Thymus (tissue), 11 donors: Measurements from ENCODE around the gene TMEM179. TPM values are rescaled to one million over a fixed set of nuclear protein-coding genes. Genes with fewer than 3 reads are reported as not detected.

ENCODE experiments used
- DNase-seq, 9 donors: peaks; one replicate each; pipeline ENCODE4 v3.0.0-alpha.2; 2013; ENCODE audit warnings: low spot score in 9 of 9, low read depth in 6 of 9, missing footprints in 1 of 9
- H3K27ac ChIP-seq, 2 donors: one replicate each; pipeline ENCODE4 v1.5.1; 2013; ENCODE audit warnings: control low read depth in 1 of 2, low read depth in 1 of 2, low read length in 1 of 2, mild to moderate bottlenecking in 1 of 2, moderate library complexity in 1 of 2
- H3K27me3 ChIP-seq, 2 donors: one replicate each; pipeline ENCODE4 v1.5.1; 2013; ENCODE audit warnings: low read length in 1 of 2; ENCODE audit not compliant: control insufficient read depth in 2 of 2, insufficient read depth in 1 of 2
- H3K36me3 ChIP-seq, 2 donors: one replicate each; pipeline ENCODE4 v1.5.1; 2013; ENCODE audit warnings: low read length in 1 of 2, mild to moderate bottlenecking in 1 of 2, moderate library complexity in 1 of 2; ENCODE audit not compliant: control insufficient read depth in 2 of 2, insufficient read depth in 2 of 2
- H3K4me1 ChIP-seq, 2 donors: one replicate each; pipeline ENCODE4 v1.5.1; 2013; ENCODE audit warnings: low read length in 2 of 2; ENCODE audit not compliant: control insufficient read depth in 2 of 2, insufficient read depth in 2 of 2
- H3K4me3 ChIP-seq, 2 donors: one replicate each; pipeline ENCODE4 v1.5.1; 2013; ENCODE audit warnings: low read length in 2 of 2, control low read depth in 1 of 2, mild to moderate bottlenecking in 1 of 2
- H3K9me3 ChIP-seq, 2 donors: one replicate each; pipeline ENCODE4 v1.5.1; 2013; ENCODE audit warnings: low read length in 1 of 2, mild to moderate bottlenecking in 1 of 2; ENCODE audit not compliant: control insufficient read depth in 2 of 2, insufficient read depth in 1 of 2
- WGBS: extraction: QIAGEN DNeasy Blood & Tissue Kit; methylation state at CpG from one replicate; pipeline ENCODE4 v1.1.7; 2013; 5-methylcytosine and 5-hydroxymethylcytosine counted together
- polyA plus RNA-seq: library from polyadenylated mRNA; stranded (reverse); fragments of 200-250 nt; gene quantifications from one replicate; pipeline ENCODE4 v1.2.3, GENCODE V29; 2013
- total RNA-seq: library from RNA; stranded (reverse); fragments of 120-200 nt; gene quantifications from one replicate; pipeline ENCODE4 v1.2.4, GENCODE V29; 2013
- donor health status: healthy.

TMEM179 gene
- total and polyA plus RNA-seq, 2 donors = 0.09 to 0.23 TPM

DNA sequence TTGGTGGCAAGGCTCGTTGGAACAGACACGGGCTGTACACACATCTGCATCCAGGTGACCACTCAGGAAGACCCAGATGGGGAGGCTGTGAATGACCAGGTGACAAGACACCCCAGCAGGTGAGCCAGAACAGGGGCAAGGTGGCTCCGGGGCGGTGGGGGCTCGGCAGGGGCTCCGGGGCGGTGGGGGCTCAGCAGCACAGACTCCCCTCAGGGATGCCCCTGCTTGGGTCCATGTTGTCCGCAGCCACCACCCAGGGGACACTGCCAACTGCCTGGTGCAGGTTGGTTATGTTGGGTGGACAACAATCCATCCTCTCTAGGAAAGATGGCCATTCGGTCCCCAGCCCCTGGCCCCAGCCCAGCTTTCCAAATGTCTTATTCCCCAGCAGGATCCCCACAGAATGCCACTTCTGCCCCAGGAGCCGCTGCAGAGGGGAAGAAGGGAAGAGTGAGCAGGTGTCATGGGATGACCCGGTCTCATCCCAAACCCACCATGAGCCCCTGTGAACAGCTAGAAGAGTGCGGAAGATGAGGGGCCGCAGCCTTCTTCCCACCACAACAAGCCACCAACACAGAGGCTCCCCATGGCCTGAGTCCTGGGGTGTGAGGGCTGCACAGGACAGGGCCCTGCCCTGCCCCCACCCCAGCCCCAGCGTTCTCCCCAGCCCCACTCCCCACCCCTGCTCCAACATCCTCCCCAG, 56.4 kb downstream of the TMEM179 start:
- H3K9me3 ChIP-seq = no peaks in the 10 kb centered on the region
- no peak overlapping the region for H3K4me3 ChIP-seq
- peaks cover 0 to 5% of the 10 kb centered on the region in 2 donors for H3K27me3 ChIP-seq
- no peaks in the 10 kb centered on the region for H3K36me3 ChIP-seq
- H3K27ac ChIP-seq = no peak overlapping the region
- 84% methylated on average over 14 of the region's 14 CpGs for WGBS
- no peaks in the 10 kb centered on the region for H3K4me1 ChIP-seq
- DNase-seq = no peak

DNA sequence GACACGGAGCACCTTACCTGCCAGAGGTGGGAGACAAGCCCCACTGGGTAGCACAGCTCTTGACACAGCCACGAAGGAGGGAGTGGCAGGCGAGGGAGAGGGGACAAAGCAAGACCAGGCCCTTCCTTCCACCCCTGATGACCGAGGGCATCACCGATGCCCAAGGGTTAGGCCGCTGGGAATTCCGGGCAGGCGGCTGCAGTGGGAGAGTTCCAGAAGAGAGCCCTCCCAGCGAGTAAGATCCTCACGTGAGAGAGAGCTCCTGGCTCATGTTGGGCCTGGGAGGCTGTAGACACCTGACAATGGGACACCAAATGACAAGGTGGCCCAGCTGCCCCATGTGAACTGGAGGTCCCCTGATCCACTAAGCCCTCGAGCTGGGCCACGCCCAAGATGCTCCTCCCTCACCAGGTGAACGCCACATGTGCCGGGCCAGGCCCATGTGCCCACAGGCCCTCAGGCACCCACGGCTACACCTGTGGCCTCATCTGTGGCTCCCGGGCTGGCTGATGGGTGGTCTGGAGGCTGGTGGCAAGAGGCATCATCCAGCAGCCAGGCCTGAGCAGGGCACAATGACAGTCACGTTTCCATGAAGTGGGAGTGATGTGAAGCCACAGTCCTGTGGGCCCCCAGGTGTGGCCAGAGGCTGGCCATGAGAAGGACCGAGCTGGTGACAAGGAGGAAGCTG, 57.1 kb downstream of the TMEM179 start:
- DNase-seq = no peak
- 90% methylated on average over 18 of the region's 18 CpGs for WGBS
- Histone ChIP-seq H3K4me1 (no peaks in the 10 kb centered on the region), H3K9me3 (no peaks in the 10 kb centered on the region), H3K36me3 (no peaks in the 10 kb centered on the region), H3K27ac (no peak overlapping the region), H3K4me3 (no peak overlapping the region), H3K27me3 (peaks cover 0 to 7% of the 10 kb centered on the region in 2 donors)

DNA sequence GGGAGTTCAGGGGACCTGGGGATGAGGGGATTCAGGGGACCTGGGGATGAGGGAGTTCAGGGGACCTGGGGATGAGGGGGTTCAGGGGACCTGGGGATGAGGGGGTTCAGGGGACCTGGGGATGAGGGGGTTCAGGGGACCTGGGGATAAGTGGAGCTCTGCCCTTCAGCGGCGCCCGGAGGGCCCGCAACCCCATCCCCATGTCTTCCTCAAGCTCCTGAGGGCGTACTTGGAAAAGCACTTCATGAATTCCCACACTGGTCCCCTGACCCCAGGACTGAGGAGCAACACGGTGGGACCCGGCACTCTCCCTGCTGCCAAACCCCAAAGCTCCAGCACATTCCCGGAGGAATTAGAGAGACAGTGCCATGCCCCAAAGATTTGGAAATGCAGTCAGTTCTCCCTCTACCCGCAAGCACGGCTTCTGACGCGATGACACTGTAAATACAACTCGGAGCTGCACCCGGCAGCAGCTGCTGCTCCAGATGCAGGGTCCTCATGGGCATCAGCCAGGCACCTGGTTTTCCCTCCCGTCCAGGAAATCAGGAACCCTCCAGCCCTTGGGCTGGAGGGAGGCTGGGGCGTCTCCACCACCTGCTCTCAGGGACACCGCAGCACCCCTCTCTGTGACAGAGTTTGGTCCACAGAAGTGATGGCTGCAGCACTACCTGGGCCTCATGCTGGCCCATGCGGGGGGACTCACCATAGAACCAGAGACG, 57.8 kb downstream of the TMEM179 start:
- H3K27ac ChIP-seq = no peak overlapping the region
- WGBS = 89% methylated on average over 19 of the region's 19 CpGs
- no peaks in the 10 kb centered on the region for H3K4me1 ChIP-seq
- peaks cover 0 to 7% of the 10 kb centered on the region in 2 donors for H3K27me3 ChIP-seq
- no peak overlapping the region for H3K4me3 ChIP-seq
- no peak for DNase-seq
- no peaks in the 10 kb centered on the region for H3K36me3 ChIP-seq
- H3K9me3 ChIP-seq = no peaks in the 10 kb centered on the region

DNA sequence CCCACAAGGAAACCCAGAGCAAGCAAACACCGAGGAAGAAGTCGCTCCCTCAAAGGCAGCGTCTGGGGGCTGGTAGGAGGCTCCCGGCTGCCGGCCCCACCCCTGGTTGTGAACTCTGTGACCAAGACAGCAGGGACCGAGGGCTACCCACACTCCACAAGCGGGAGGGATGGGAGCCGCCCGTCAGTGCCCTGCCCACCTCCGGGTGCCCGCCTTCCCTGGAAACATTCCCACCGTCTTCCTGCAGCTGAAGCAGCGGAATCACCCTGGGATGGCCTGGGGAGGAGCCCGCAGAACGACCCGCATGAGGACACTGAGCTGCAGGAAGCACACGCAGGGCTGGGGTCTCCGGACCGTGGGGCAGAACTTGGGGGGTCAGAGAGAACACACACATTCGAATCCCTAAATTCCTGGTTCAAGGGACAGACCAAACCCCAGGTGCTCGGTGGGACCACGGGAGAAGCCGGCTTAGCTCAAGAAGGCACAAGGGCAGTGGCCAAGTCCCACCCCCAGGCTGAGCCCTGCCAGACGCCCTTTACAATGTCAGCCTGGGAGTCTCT, 58.5 kb downstream of the TMEM179 start:
- no peak overlapping the region for H3K4me3 ChIP-seq
- DNase-seq = no peak
- 58% methylated on average over 24 of the region's 24 CpGs for WGBS
- peaks cover 0 to 7% of the 10 kb centered on the region in 2 donors for H3K27me3 ChIP-seq
- H3K27ac ChIP-seq = no peak overlapping the region
- H3K36me3 ChIP-seq = no peaks in the 10 kb centered on the region
- H3K9me3 ChIP-seq = no peaks in the 10 kb centered on the region
- no peaks in the 10 kb centered on the region for H3K4me1 ChIP-seq

DNA sequence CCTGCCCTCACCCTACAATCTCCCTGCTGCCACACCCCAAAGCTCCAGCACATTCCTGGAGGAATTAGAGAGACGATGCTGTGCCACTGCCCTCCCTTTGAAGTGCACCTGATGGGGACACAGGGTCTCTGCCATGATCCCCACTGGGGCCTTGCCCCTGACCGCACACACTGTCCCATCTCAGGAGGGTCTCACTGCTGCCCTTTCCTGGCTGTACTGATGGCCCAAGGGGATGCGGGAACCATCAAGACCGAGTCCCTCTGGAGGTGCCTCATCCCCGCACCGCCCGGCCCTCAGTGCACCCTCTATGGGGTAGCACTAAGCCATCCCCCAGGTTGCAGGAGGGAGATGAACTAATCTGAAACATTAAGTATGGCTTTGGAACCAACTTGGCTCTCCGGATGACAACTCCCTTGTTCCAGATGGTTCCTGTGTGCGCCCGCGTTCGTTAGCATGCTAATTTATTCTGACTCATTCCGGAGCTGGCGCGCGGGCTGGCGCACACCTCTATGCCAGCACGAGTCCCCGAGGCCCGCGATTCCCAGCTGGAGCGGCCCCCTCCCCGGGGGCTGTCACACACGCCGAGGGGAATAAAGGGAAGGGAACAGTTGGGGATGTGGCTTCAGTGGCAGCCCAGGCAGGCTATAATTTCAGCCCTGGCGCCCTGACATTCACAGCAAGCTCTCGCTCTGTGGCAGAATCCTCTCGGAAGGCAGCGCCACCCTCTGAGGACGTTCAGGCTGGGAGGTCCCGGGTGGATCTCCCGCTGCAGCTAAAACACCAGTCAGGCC, 59.2 kb downstream of the TMEM179 start:
- Histone ChIP-seq H3K4me3 (no peak overlapping the region), H3K27ac (no peak overlapping the region), H3K9me3 (no peaks in the 10 kb centered on the region), H3K27me3 (peaks cover 0 to 7% of the 10 kb centered on the region in 2 donors), H3K4me1 (no peaks in the 10 kb centered on the region), H3K36me3 (no peaks in the 10 kb centered on the region)
- no peak for DNase-seq
- WGBS = 75% methylated on average over 32 of the region's 32 CpGs

DNA sequence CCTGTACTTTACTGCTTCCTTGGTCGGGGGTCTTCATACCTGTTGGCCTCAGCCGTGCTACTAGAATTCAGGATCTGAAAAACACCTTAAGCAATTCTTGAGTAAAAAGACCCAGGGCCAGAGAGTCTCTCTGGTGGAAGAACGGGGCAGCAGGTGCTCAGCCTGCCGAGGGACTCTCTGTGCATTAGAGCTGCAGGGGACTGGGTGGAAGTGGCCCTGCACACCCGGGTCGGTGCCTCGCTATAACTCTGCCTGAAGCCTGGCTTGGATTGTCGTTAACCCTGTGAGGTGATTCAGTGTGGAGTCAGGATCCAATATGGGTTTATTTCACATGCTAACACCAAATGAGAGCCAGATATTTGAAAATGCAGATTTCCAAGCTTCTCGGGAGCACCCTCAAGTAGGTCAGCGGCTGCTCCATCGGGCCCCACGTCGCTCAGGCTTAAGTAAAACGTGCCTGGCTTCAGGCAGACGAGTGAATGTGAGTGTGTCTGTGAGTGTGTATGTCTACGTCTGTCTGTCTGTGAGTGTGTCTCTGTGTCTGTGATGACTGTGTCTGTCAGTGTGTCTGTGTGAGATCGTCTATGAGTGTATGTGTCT, 60.1 kb downstream of the TMEM179 start:
- Histone ChIP-seq H3K4me3 (no peak overlapping the region), H3K27me3 (peaks cover 0 to 7% of the 10 kb centered on the region in 2 donors), H3K4me1 (no peaks in the 10 kb centered on the region), H3K27ac (no peak overlapping the region), H3K36me3 (no peaks in the 10 kb centered on the region), H3K9me3 (no peaks in the 10 kb centered on the region)
- DNase-seq = no peak
- 72% methylated on average over 17 of the region's 17 CpGs for WGBS

DNA sequence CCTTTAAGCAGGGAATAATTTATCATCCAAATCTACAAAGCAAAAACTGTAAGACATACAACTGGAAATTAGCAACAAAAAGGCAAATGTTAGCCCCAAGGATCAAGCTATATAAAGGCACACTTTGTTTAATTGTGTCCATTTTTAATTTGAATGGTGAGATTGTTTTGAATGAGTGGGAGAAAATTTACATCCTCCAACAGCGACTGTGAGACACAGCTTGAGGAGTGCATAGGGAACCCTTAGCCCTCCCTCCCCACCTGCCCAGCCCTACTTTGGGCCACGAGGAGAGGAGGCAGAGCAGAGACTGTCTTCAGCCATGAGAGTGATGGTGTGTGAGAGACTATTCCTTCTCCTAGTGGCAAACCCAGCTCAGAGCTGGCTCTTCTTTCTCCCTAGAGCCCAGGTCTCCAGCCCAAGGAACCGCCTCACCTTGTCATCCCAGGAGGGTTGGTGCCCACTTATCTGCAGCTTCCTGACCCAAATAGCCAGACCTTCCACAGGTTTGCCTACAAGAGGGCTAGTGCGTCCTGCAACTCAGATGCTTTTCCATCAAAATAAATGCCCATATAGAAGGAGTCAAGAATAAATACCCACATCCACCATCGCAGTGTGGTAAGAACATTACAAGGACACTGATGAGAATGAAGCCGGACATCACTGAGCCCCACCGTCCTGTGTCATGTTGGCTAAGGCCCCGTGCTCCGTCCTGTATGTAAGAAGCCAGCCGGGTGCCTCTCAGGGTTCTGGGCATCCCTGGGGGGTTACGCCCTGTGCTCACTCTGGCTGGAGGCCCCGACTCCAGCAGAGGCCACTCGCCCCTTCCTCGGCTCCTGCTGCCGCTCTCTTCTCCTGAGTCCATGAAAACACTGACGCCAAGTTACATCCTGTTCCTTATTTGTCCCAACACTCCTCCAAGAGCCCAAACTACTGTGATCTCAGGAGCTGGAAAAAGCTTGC, 61.4 kb downstream of the TMEM179 start:
- no peak for DNase-seq
- Histone ChIP-seq H3K4me1 (no peaks in the 10 kb centered on the region), H3K27ac (no peak overlapping the region), H3K4me3 (no peak overlapping the region), H3K36me3 (no peaks in the 10 kb centered on the region), H3K9me3 (no peaks in the 10 kb centered on the region), H3K27me3 (peaks cover 0 to 7% of the 10 kb centered on the region in 2 donors)
- 87% methylated on average over 16 of the region's 16 CpGs for WGBS
